CD4-positive, CD25-positive, alpha-beta regulatory T cell (primary cell): Measurements from ENCODE around the gene TECR. TPM values are rescaled to one million over a fixed set of nuclear protein-coding genes. Genes with fewer than 3 reads are reported as not detected.

Experiments
- ATAC-seq, 2 donors: fragments of 150-1000 bp; cut with Tn5 transposase; one replicate each; pipeline ENCODE4 v1.10.0; 2021; ENCODE audit warnings: low read depth in 2 of 2, moderate number of reproducible peaks in 2 of 2, moderate library complexity in 1 of 2
- DNase-seq, 3 donors: peaks; one replicate each; pipeline versions ENCODE4 v3.0.0 to v3.0.0-alpha.2; 2012 to 2022; ENCODE audit warnings: mixed read lengths in 1 of 3
- H3K27ac ChIP-seq: one replicate; pipeline ENCODE4 v1.7.0; 2013; ENCODE audit warnings: mild to moderate bottlenecking, low read length; ENCODE audit not compliant: insufficient read depth, poor library complexity, severe bottlenecking
- H3K27me3 ChIP-seq: one replicate; pipeline ENCODE4 v1.7.0; 2013; ENCODE audit warnings: low read length; ENCODE audit not compliant: control insufficient read depth, insufficient read depth
- H3K36me3 ChIP-seq: one replicate; pipeline ENCODE4 v1.7.0; 2013; ENCODE audit warnings: mild to moderate bottlenecking, low read length, moderate library complexity; ENCODE audit not compliant: control insufficient read depth, insufficient read depth
- H3K4me1 ChIP-seq: 2 replicates; pipeline ENCODE4 v1.7.0; 2013; ENCODE audit warnings: mild to moderate bottlenecking, low read length; ENCODE audit not compliant: insufficient read depth, control insufficient read depth, poor library complexity, severe bottlenecking
- H3K4me3 ChIP-seq: one replicate; pipeline ENCODE4 v1.7.0; 2013; ENCODE audit warnings: low read depth, mild to moderate bottlenecking, low read length, moderate library complexity
- H3K9me3 ChIP-seq, 2 experiments: 1 replicate in 1 of 2; 2 replicates in 1 of 2; pipeline ENCODE4 v1.7.0; 2013; ENCODE audit warnings: low read length in 2 of 2, mild to moderate bottlenecking in 1 of 2, moderate library complexity in 1 of 2; ENCODE audit not compliant: control insufficient read depth in 2 of 2
- H3K27ac Mint-ChIP-seq, 3 donors: one replicate each; pipeline ENCODE4 v1.8.0; 2020 to 2022; ENCODE audit warnings: mild to moderate bottlenecking in 3 of 3, mixed read lengths in 3 of 3, moderate library complexity in 2 of 3
- H3K27me3 Mint-ChIP-seq: one replicate; pipeline ENCODE4 v1.8.0; 2022; ENCODE audit warnings: mild to moderate bottlenecking, mixed read lengths
- H3K36me3 Mint-ChIP-seq: one replicate; pipeline ENCODE4 v1.8.0; 2020; ENCODE audit warnings: mixed read lengths
- H3K4me1 Mint-ChIP-seq, 4 donors: one replicate each; pipeline ENCODE4 v1.8.0; 2020 to 2022; ENCODE audit warnings: mixed read lengths in 4 of 4, mild to moderate bottlenecking in 1 of 4
- H3K4me3 Mint-ChIP-seq, 4 donors: one replicate each; pipeline ENCODE4 v1.8.0; 2020 to 2022; ENCODE audit warnings: mild to moderate bottlenecking in 4 of 4, mixed read lengths in 4 of 4, moderate library complexity in 3 of 4
- H3K9me3 Mint-ChIP-seq, 7 donors: one replicate each; pipeline ENCODE4 v1.8.0; 2020 to 2022; ENCODE audit warnings: mixed read lengths in 7 of 7, mild to moderate bottlenecking in 3 of 7, moderate library complexity in 2 of 7
- polyA plus RNA-seq, 4 donors: library from polyadenylated mRNA; unstranded; fragments of 300-500 nt; fragmentation: Illumina TruSeq; gene quantifications; one replicate each; pipeline ENCODE4 v1.2.3, GENCODE V29; 2021
- total RNA-seq: library from RNA; stranded (reverse); gene quantifications from one replicate; pipeline ENCODE4 v1.2.3, GENCODE V29; 2022

The TECR gene
- total and polyA plus RNA-seq, 5 donors from 2014 or later, result 159 to 351 (median 326) TPM

DNA sequence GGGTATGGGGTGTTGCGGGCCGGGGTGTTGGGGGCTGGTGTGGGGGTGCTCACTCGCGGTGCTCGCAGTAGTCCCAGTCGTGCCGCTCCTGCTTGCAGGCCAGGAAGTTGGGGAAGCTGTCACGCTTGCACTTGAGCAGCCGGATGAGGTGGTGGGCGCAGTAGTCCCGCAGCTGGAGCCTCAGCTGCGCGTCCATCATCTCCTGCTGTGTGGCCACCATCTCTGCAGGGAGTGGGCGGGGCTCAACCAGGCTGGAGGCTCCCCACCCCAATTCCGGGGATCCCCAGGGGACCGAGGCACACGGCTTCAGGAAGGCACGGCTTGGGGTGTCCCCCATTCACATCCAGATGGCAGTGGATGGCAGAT is 37.3 kb downstream of the TECR start:
- Mint-ChIP-seq H3K4me3 (peak overlapping the region in 1 of 4 donors; percentile 41), H3K27me3 (no peaks in the 10 kb centered on the region), H3K27ac (no peak overlapping the region), H3K4me1 (peaks cover 2 to 42% (median 18%) of the 10 kb centered on the region in 4 donors), H3K36me3 (peaks cover 5% of the 10 kb centered on the region), H3K9me3 (no peaks in the 10 kb centered on the region)
- H3K4me3 ChIP-seq, result no peak overlapping the region
- H3K9me3 ChIP-seq, result no peaks in the 10 kb centered on the region
- DNase-seq (no peak), ATAC-seq (no peak)
- no peaks in the 10 kb centered on the region for H3K27me3 ChIP-seq
- H3K4me1 ChIP-seq, result peaks cover 14% of the 10 kb centered on the region
- peaks cover 23% of the 10 kb centered on the region for H3K36me3 ChIP-seq
- no peak overlapping the region for H3K27ac ChIP-seq

DNA sequence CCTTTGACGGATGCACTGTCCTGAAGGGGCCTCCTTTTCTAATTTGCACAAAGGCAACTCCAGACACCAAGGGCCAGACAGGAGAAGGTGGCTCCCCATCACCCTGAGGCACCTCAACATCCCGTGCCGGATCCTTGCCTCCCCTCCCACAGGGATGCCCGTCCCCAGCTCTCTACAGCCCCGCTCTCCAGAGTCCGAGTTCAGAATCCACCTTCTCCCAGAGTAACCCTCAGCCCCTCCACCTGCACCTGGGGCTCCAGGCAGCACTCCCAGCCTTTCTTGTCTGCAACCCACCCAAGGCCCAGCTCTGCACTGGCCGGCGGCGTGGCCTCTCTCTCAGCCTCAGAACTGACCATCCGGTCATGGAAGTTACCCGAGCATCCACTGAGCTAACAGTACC is 37.7 kb downstream of the TECR start:
- H3K4me1 Mint-ChIP-seq, result peaks cover 6 to 46% (median 20%) of the 10 kb centered on the region in 4 donors
- H3K27me3 Mint-ChIP-seq, result no peaks in the 10 kb centered on the region
- no peaks in the 10 kb centered on the region for H3K9me3 Mint-ChIP-seq
- no peak for DNase-seq
- ATAC-seq, result no peak
- Histone ChIP-seq H3K9me3 (no peaks in the 10 kb centered on the region), H3K36me3 (peaks cover 23% of the 10 kb centered on the region), H3K27ac (no peak overlapping the region), H3K4me3 (no peak overlapping the region), H3K4me1 (peaks cover 15% of the 10 kb centered on the region), H3K27me3 (no peaks in the 10 kb centered on the region)
- peak overlapping the region in 1 of 3 donors; percentile 48 for H3K27ac Mint-ChIP-seq
- peak overlapping the region in 1 of 4 donors; percentile 41 for H3K4me3 Mint-ChIP-seq
- H3K36me3 Mint-ChIP-seq, result peaks cover 7% of the 10 kb centered on the region

DNA sequence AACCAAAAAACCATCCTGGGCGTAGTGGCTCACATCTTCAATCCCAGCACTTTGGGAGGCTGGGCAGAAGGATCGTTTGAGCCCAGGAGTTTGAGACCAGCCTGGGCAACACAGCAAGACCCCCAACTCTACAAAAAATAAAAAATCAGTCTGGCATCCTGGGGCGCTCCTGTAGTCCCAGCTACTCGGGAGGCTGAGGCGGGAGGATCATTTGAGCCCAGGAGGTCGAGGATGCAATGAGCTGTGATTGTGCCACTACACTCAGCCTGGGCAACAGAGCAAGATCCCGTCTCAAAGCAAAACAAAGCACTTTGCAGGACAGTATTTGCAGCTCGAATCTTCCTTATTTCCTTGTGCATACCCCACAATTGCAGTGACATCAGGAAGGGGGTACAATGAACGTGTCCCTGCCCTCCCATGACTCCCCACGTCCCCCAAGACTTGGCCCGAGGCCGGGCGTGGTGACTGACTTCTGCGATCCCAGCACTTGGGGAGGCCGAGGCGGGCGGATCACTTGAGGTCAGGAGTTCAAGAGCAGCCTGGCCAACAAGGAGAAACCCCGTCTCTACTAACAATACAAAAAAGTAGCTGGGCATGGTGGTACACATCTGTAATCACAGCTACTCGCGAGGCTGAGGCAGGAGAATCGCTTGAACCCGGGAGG is 41.6 kb downstream of the TECR start:
- Histone ChIP-seq H3K4me3 (peak overlapping the region; percentile 80), H3K4me1 (peaks cover 24% of the 10 kb centered on the region), H3K36me3 (peaks cover 9% of the 10 kb centered on the region), H3K9me3 (no peaks in the 10 kb centered on the region), H3K27me3 (no peaks in the 10 kb centered on the region), H3K27ac (peak overlapping the region; percentile 60)
- peaks cover 13 to 51% (median 26%) of the 10 kb centered on the region in 4 donors for H3K4me1 Mint-ChIP-seq
- H3K9me3 Mint-ChIP-seq, result peaks cover 0 to 2% (median 0%) of the 10 kb centered on the region in 7 donors
- H3K4me3 Mint-ChIP-seq, result peak overlapping the region; percentile 94 to 98 (median 96)
- DNase-seq (no peak), ATAC-seq (no peak)
- peaks cover 4% of the 10 kb centered on the region for H3K36me3 Mint-ChIP-seq
- H3K27ac Mint-ChIP-seq, result peak overlapping the region; percentile 93 to 94 (median 94)
- H3K27me3 Mint-ChIP-seq, result no peaks in the 10 kb centered on the region

DNA sequence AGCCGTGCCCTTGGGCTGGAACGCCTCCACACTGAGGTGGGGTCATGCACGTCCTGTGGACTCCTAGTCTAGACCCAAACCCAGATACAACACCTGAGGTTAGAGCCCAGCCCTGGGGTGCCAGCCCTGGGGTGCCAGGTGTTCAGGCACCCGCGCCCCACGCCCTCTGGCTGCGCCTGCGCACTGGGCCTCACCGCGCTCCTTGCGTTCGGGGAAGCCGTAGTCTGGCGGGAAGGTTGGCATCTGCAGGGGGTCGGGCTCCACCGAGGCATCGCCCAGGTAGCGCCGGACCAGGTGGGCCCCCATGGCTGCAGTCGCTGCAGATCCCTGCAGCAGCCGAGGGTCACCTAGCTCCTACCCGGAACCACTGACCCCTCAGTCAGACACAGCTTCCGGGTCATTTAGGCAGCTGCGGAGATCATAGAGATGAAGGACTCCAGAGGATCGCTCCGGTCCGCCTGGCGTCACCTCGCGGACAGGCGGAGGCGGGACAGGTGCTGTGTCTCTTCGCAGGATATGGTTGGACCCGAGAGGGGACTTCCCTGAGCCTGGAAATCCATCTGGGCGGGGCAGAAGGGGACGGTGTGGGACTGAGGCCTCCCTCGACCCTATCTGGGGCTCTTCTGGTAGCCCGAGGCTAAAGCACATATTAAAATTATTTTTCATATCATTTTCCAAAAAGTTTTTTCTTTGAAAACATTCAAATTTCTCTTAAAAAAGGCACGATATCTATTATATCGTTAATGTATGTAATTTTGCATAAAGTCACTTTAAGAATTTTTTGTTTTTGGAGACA is 42.5 kb downstream of the TECR start, which contains the start of gene NDUFB7:
TSS of gene NDUFB7 (minus strand) at position 372 of the 796 bp plus-strand sequence. CDS start at position 306, 66 bp downstream.
- H3K9me3 Mint-ChIP-seq, result peaks cover 0 to 2% (median 0%) of the 10 kb centered on the region in 7 donors
- peaks cover 4% of the 10 kb centered on the region for H3K36me3 Mint-ChIP-seq
- ATAC-seq, result peak; percentile 94 to 96
- Histone ChIP-seq H3K27me3 (no peaks in the 10 kb centered on the region), H3K4me3 (peak within 1 kb of the TSS; percentile 80), H3K4me1 (peaks cover 24% of the 10 kb centered on the region), H3K36me3 (peaks cover 8% of the 10 kb centered on the region), H3K9me3 (no peaks in the 10 kb centered on the region), H3K27ac (peak within 1 kb of the TSS; percentile 60)
- H3K27me3 Mint-ChIP-seq, result no peaks in the 10 kb centered on the region
- H3K27ac Mint-ChIP-seq, result peak within 1 kb of the TSS; percentile 93 to 94 (median 94)
- peak; percentile 84 to 95 (median 90) for DNase-seq
- peaks cover 13 to 49% (median 26%) of the 10 kb centered on the region in 4 donors for H3K4me1 Mint-ChIP-seq
- peak within 1 kb of the TSS; percentile 94 to 98 (median 96) for H3K4me3 Mint-ChIP-seq

DNA sequence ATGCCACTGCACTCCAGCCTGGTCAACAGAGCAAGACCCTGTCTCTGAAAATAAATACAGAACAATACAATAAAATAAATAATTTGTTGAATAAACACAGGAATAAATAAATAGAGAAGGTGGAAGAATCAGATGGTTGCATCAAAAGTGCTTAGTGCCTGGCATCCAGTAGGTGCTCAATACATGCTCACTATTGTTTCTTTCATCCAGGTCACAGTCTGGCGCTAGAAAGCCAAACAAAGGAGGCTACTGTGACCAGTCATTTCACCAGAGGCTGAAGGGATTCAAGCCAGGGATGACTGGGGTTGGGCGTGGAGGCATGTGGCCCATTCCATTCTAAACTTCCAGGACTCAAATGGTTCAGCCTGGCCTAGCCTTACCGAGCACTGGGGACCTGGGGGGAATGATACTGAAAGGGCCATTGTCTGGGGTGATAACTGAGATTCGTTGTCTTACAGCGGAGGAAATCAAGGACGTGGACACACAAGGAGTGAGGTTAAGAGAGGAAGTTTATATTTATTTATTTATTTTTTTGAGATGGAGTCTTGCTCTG is 46.1 kb downstream of the TECR start:
- Histone ChIP-seq H3K36me3 (no peaks in the 10 kb centered on the region), H3K27ac (no peak overlapping the region), H3K9me3 (no peaks in the 10 kb centered on the region), H3K27me3 (no peaks in the 10 kb centered on the region), H3K4me1 (peaks cover 22% of the 10 kb centered on the region), H3K4me3 (no peak overlapping the region)
- Mint-ChIP-seq H3K27me3 (no peaks in the 10 kb centered on the region), H3K4me1 (peaks cover 7 to 24% (median 15%) of the 10 kb centered on the region in 4 donors), H3K36me3 (peaks cover 4% of the 10 kb centered on the region), H3K27ac (peak overlapping the region in 1 of 3 donors; percentile 44), H3K4me3 (peak overlapping the region in 1 of 4 donors; percentile 15), H3K9me3 (peaks cover 0 to 2% (median 0%) of the 10 kb centered on the region in 7 donors)
- no peak for ATAC-seq
- no peak for DNase-seq

DNA sequence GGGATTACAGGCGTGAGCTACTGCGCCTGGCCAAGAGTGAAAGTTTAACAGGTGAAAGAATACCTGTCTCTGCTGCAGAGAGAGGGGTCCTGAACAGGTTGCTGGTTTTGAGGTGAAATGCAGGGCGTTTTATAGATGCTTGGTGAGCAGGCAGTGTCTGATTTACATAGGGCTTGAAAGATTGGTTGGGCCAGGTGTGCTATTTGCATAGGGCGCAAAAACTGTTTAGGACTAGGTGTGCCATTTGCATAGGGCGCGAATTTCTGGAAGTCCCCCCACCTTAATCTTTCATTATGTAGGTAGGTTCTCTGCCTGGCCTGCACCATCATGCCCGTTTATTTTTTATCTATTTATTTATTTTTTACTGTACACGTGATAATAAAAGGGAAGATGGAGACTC is 47.0 kb downstream of the TECR start:
- Mint-ChIP-seq H3K27ac (no peak overlapping the region), H3K4me3 (no peak overlapping the region), H3K9me3 (peaks cover 0 to 2% (median 0%) of the 10 kb centered on the region in 7 donors), H3K27me3 (no peaks in the 10 kb centered on the region), H3K36me3 (peaks cover 4% of the 10 kb centered on the region), H3K4me1 (peaks cover 5 to 17% (median 15%) of the 10 kb centered on the region in 4 donors)
- Histone ChIP-seq H3K27me3 (no peaks in the 10 kb centered on the region), H3K9me3 (no peaks in the 10 kb centered on the region), H3K36me3 (no peaks in the 10 kb centered on the region), H3K27ac (no peak overlapping the region), H3K4me1 (peaks cover 14% of the 10 kb centered on the region), H3K4me3 (no peak overlapping the region)
- DNase-seq (no peak), ATAC-seq (no peak)

DNA sequence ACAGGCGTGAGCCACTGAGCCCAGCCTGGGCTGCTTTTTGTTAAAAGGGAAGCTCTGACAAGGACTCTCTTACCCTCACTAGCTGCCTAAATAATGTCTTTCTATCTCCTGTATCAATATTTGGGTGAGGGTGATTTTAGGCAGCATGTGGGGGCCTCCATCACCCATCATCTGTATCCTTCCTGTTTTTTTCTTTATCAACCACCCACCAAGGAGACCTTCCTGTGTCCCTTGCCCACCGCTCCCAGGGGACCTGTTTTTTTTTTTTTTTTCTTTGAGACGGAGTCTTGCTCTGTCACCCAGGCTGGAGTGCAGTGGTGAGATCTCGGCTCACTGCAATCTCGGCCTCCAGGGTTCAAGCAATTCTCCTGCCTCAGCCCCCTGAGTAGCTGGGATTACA is 47.9 kb downstream of the TECR start:
- no peak overlapping the region for H3K27ac ChIP-seq
- ATAC-seq (no peak), DNase-seq (no peak)
- H3K36me3 ChIP-seq, result no peaks in the 10 kb centered on the region
- H3K4me1 Mint-ChIP-seq, result peaks cover 5 to 10% (median 6%) of the 10 kb centered on the region in 4 donors
- no peaks in the 10 kb centered on the region for H3K36me3 Mint-ChIP-seq
- peak overlapping the region in 1 of 3 donors; percentile 92 for H3K27ac Mint-ChIP-seq
- H3K4me1 ChIP-seq, result peaks cover 7% of the 10 kb centered on the region
- no peaks in the 10 kb centered on the region for H3K27me3 ChIP-seq
- H3K27me3 Mint-ChIP-seq, result no peaks in the 10 kb centered on the region
- no peak overlapping the region for H3K4me3 Mint-ChIP-seq
- H3K9me3 ChIP-seq, result no peaks in the 10 kb centered on the region
- H3K4me3 ChIP-seq, result no peak overlapping the region
- H3K9me3 Mint-ChIP-seq, result peaks cover 0 to 2% (median 0%) of the 10 kb centered on the region in 7 donors
